GM18507 (cell line): ENCODE measurements around the gene OR52K1.

Source experiments
- DNase-seq: peaks from one replicate; pipeline ENCODE4 v3.0.0; 2011; ENCODE audit warnings: low read depth; ENCODE audit not compliant: insufficient read length; ENCODE audit errors: extremely low spot score
- FAIRE-seq: peaks from 2 replicates; lab custom pipeline; 2011; peaks lifted over from hg19 to GRCh38; lab: Jason Lieb, UNC

The OR52K1 gene

DNA sequence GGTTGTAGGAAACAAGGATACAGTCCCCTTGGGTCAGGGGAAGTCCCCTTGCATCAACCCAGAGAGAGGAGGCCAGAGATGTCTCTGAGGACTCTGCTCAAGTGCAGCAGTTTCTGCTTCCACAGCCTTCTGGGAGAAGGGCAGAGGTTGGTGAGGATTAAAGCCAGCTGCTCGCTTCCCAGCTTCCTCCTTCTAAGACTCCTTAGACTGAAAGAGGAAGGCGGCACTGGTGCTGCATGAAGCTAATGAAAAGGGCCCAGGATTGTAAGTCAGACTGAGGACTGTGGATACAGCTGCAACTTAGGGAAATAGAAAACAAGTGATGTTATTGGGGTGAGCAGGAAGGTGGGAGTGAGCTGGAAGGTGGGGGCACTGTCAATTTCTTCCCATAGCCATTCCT lies at the start of gene OR52K1:
Gene OR52K1, plus strand, starts transcription at position 202 of the 400 bp plus-strand sequence. CDS start 6,255 bp downstream, outside the sequence.
- DNase-seq (no peak), FAIRE-seq (no peak)

DNA sequence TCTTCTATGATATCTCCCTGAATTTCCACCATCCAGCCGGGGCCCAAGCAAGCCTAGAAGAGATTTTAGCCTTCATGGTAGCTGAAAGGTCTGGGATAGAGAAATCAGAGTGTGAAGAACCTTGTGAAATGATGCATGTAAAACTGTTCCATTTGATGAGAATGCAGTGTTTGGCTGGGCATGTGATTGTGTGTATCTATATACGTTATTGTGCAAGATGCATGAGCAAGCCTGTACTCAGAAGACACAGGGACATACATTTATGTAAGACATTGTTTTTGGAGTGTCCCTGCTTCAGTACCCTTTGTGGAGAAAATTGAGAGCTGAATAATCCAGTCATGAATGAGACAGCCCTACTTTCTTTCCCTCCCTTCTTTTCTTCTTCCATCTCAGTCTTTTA lies 48.6 kb upstream of the OR52K1 start:
- FAIRE-seq = no peak
- no peak for DNase-seq

GRCh38 chr11:4436411-4436810 lies 46.0 kb upstream of the OR52K1 start:
- FAIRE-seq (no peak), DNase-seq (no peak)

DNA sequence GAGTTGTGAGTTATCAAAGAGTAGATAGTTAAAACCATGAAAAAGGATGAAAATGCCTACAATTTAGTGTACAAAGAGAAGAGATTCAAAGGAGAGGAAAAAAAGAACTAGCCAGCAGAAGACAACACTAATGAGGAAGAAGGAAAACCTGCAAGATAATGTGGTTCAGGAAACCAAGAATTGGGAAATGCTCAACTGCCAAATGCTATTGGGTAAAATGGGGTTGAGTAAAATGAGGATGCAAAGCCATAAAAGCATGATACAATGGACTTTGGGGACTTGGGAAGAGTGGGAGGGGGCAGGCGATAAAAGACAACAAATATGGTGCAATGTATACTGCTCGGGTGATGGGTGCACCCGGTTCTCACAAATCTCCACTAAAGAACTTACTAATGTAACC lies 40.9 kb upstream of the OR52K1 start:
- no peak for FAIRE-seq
- no peak for DNase-seq

DNA sequence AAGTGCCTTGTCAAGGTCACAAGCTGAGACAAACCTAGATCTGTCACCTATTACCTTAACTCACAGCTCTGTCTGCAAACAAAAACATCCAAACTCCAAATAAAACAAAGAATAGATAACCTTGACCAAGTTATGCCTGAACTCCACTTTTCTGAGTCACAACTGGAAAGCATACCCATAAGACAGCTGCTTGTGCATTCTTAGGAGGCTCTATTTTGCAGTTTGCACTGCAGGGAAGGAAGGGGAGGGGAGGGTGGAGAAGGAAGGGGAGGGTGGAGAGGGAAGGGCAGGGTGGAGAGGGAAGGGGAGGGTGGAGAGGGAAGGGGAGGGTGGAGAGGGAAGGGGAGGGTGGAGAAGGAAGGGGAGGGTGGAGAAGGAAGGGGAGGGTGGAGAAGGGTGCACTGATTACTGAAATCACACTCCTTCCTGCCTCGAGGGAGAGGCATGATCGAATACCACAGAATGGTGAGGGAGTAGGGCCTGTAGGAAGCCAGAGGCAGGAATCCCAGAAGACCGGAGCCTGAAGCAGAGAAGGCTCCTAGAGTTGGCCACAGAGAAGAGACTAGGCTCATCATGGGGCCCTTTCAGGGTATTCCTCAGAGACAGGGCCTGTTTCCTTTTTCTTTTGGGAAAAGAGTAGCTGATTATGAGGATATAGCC lies 39.1 kb upstream of the OR52K1 start:
- DNase-seq (no peak), FAIRE-seq (no peak)

DNA sequence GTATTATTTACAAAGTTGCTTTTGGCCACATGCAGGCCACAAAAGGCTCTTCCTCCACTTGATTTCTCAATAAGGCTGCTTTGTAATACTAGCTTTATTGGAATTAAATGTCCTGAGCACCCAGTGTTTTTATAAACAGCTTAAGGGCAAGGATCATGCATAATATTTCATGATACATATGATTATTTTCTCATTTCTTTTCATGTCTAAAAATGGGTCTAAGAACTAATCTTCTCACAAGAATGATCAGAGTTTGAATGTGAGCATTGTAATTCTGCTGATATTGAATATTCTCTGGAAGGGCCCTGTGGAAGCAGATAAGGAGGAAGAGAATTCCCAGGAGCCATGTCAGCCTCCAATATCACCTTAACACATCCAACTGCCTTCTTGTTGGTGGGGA lies 33.5 kb upstream of the OR52K1 start, which contains the start of gene OR52K2:
Gene OR52K2, plus strand, starts transcription at position 301 of the 400 bp plus-strand sequence. Its CDS starts 45 bp downstream, at position 346.
- DNase-seq = no peak
- no peak for FAIRE-seq

GRCh38 chr11:4453118-4453517 lies 29.3 kb upstream of the OR52K1 start:
- FAIRE-seq (no peak), DNase-seq (no peak)

DNA sequence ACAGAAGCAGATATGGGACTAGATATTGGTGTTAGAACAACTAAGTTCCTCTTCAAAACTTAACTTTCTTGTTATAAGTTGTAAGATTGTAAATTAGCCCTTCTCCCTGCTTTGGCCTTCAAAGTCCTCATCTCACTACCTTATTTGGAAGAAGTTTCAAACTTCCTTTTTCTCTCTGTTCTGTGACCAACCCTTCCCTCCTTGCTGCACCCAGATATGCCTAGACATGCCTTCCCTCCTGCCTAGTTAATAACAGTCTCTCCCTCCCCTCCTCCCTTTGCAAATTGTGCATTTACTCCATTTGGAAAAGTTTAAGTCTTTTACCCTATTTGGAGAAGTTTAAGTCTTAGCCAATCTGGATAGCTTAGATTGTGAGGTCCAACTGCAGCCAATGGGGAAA lies 28.4 kb upstream of the OR52K1 start:
- DNase-seq = no peak
- no peak for FAIRE-seq

DNA sequence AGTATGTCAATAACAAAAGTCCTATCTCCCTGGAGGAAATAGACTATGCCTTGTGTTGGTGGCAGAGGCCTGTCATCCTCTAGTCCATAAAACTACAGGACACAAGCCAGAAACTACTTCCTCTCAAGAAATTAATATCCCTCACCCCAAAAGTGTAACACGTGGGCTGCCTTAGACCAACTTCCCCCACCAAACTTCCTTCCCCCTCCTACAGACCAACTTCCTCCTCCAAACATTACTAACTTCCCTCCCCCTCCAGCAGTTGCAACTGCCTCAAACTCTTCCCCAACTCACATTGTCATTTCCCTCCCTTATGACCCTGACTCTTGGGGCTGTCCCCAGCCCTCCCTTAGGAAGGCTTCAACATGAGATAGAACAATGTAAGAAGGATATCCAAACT lies 27.0 kb upstream of the OR52K1 start:
- DNase-seq (no peak), FAIRE-seq (no peak)

- DNase-seq (no peak), FAIRE-seq (peak; percentile 75)
These were observed 22.9 kb upstream of the OR52K1 start for GRCh38 chr11:4459500-4459899.

- FAIRE-seq = no peak
These were observed 22.3 kb upstream of the OR52K1 start for GRCh38 chr11:4460151-4460550.

DNA sequence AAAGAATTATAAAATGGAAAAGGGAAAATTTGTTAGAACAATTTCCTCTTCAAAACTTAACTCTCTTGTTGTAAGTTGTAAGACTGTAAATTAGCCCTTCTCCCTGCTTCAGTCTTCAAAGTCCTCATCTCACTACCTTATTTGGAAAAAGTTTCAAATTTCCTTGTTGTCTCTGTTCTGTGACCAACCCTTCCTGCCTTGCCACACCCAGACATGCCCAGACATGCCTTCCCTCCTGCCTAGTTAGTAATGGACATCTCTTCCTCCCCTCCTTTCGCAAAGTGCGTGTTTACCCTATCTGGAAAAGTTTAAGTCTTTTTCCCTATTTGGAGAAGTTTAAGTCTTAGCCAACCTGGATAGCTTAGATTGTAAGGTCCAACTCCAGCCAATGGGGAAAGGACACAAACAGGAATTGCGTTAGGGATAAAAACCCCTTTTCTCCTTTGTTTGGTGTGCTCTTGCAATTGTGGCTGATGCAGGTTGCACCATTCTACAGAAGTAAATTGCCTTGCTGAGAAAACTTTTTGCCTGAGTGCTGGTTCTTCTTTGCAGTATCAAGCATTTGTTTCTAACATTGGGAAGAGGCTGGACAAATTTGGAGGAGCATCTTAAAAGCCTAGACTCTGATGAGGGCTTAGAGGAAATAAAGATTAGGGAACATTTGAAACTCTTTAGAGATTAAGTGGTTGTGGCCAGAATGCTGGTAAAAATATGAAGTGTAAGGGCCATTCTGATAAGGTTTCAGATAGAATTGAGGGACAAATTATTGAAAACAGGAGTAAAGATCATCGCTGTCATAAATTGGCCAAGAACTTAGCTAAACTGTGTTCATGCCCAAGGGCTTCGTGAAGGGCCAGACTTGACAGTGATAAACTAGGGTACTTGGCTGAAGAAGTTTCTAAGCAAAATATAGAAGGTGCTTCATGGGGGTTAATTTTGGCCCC lies 18.0 kb upstream of the OR52K1 start:
- FAIRE-seq (no peak), DNase-seq (no peak)

More at GRCh38 chr11:4460151-4460550, 22.3 kb upstream of the OR52K1 start:
- no peak for DNase-seq

GRCh38 chr11:4465407-4465806 lies 17.0 kb upstream of the OR52K1 start:
- no peak for DNase-seq
- FAIRE-seq = no peak

DNA sequence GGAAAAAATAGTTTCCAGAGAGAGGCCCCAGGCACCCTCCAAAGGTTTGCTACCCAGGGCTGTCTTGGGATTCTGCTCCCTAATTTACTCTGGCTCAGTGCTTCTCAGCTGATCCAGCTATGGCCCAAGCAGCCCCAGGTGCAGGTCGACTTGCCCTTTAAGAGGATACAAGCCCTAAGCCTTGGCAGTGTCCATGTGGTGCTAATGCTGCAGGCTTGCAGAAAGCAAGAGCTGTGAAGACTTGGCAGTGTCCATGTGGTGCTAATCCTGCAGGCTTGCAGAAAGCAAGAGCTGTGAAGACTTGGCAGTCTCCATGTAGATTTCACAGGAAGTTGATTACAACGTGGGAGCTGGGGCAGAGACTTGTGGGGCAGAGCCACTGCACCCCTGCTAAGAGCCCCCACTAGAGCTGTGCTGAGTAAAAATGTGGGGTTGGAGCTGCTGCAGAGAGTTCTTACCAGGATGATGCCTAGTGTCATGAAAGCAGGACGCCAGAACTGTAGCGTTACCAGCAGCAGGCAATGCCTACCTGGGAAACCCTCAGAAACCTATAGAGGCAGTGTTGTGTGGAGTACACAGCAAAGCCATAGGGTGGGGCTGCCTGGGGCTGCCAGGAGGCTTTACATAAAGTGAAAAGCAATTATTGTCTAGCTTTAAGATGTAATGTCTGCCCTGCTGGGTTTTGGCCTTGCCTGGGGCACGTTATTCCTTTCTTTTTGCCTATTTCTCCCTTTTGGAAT lies 16.1 kb upstream of the OR52K1 start:
- DNase-seq = no peak

DNA sequence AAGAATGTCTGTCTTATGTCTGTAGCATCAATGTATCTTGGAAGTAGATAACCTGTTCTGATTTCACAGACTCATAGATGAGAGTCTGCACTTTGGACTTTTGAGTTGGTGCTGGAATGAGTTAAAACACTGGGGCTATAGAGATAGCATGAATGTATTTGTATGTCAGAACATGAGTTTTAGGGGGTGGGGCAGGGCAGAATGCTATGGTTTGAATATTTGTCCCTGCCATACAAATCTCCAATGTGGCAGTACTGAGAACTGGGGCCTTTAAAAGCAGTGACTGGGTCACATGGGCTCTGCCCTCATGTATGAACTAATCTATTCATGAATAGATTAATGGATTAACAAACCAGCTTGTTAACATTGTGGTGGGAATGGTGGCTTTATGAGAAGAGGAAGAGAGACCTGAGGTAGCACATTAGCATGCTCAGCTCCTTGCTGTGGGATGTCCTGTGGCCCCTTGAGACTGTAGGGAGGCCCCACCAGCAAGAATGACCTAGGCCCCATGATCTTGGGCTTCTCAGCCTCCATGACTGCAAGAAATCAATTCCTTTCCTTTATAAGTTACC lies 15.5 kb upstream of the OR52K1 start:
- FAIRE-seq = no peak

More for the DNA sequence above, 16.1 kb upstream of the OR52K1 start:
- no peak for FAIRE-seq

DNA sequence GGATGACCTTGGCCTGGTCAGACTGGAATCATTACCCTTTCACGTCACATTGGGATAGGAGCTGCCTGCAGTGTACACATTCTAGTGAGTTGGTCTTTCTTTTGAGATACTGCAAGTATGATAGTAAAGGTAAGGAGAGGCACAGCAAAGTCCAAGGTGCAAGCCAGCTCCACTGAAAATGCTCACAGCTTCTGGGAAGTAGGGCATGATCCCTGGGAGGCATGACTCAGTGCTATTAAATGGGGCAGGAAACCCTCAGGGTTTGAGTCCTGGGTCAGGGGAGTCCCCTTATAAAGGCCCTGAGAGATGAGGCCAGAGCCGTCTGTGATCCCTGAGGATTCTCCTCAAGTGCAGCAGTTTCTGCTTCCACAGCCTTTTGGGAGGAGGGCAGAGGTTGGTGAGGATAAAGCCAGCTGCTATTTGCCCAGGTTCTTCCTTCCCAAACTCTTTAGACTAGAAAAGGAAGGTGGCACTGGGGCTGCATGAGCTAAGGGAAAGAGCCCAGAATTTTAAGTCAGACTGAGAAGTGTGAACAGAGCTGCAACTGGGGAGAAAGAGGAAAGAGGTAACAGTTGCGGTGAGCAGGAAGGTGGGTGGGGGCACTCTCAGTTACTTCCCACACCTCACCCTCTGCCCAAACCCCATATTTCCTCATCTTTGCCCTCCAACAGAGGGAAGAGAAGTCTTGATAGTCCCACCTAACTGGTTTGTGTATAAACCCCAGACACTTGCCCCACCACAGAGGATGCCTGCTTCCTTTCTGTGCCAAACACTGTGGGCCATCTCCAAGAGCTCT lies 14.4 kb upstream of the OR52K1 start:
- no peak for DNase-seq

More for the DNA sequence above, 15.5 kb upstream of the OR52K1 start:
- peak; percentile 1 for DNase-seq

GRCh38 chr11:4479644-4480043 lies 2.8 kb upstream of the OR52K1 start:
- FAIRE-seq = no peak
- no peak for DNase-seq

More for the DNA sequence above, 14.4 kb upstream of the OR52K1 start:
- FAIRE-seq = no peak

GRCh38 chr11:4480577-4481239 lies 1.7 kb upstream of the OR52K1 start:
- no peak for DNase-seq
- FAIRE-seq = no peak
